ENCODE measurements around the gene ICE1.
"Not testable (repeated sequence)": the region's sequence is repeated elsewhere in the genome, so short reads cannot be mapped to it uniquely, and the experiment has no call there.

The ICE1 gene

GRCh38 chr5:5401095-5401494, 21.4 kb upstream of the ICE1 start:
- FAIRE-seq = no peak

GRCh38 chr5:5403741-5404140, 18.7 kb upstream of the ICE1 start:
- no peak for FAIRE-seq

- FAIRE-seq = no peak
Measured at GRCh38 chr5:5404381-5404780, 18.1 kb upstream of the ICE1 start.

- no peak for FAIRE-seq
Measured at GRCh38 chr5:5405441-5405840, 17.0 kb upstream of the ICE1 start.

GRCh38 chr5:5407924-5408323, 14.6 kb upstream of the ICE1 start:
- FAIRE-seq = no peak

- no peak for FAIRE-seq
Measured at GRCh38 chr5:5409151-5409810, 13.2 kb upstream of the ICE1 start.

GRCh38 chr5:5413856-5414255, 8.6 kb upstream of the ICE1 start:
- FAIRE-seq = not testable (repeated sequence)

- FAIRE-seq = no peak
Measured at GRCh38 chr5:5414999-5415398, 7.5 kb upstream of the ICE1 start.

- FAIRE-seq = no peak
Measured at GRCh38 chr5:5416733-5417132, 5.7 kb upstream of the ICE1 start.

- FAIRE-seq = no peak
Measured at GRCh38 chr5:5418006-5418405, 4.5 kb upstream of the ICE1 start.

GRCh38 chr5:5418764-5419163, 3.7 kb upstream of the ICE1 start:
- no peak for FAIRE-seq

- FAIRE-seq = no peak
Measured at GRCh38 chr5:5419291-5420210, 2.9 kb upstream of the ICE1 start.

- no peak for FAIRE-seq
Measured at GRCh38 chr5:5420251-5420650, 2.2 kb upstream of the ICE1 start.

GRCh38 chr5:5421149-5421960, 1.1 kb upstream of the ICE1 start:
- FAIRE-seq = no peak

- no peak for FAIRE-seq
Measured at GRCh38 chr5:5422819-5423515, 490 bp downstream of the ICE1 start.

- FAIRE-seq = no peak
Measured at GRCh38 chr5:5423586-5423985, 1.1 kb downstream of the ICE1 start.

- no peak for FAIRE-seq
Measured at GRCh38 chr5:5424736-5425135, 2.3 kb downstream of the ICE1 start.

GRCh38 chr5:5430136-5430535, 7.7 kb downstream of the ICE1 start:
- no peak for FAIRE-seq

GRCh38 chr5:5432020-5432707, 9.7 kb downstream of the ICE1 start:
- no peak for FAIRE-seq

GRCh38 chr5:5436203-5436760, 13.8 kb downstream of the ICE1 start:
- FAIRE-seq = no peak

GRCh38 chr5:5437227-5438172, 15.0 kb downstream of the ICE1 start:
- no peak for FAIRE-seq
